OCI-LY7 (cell line): ENCODE data around the gene AUTS2.

Source experiments
- CTCF ChIP-seq: fragments of 200-600 bp; sonication (generic); conservative IDR thresholded peaks from 2 replicates; pipeline ENCODE4 v1.5.1; 2014; ENCODE audit warnings: mild to moderate bottlenecking, antibody characterized with exemption, low read length, moderate library complexity, mixed read lengths
- EZH2phosphoT487 ChIP-seq: fragments of 200-600 bp; sonication (generic); IDR thresholded peaks from 2 replicates; pipeline ENCODE4 v1.6.1; 2018; ENCODE audit warnings: low read depth, borderline replicate concordance, mild to moderate bottlenecking, mixed run types, antibody characterized with exemption, low read length, moderate library complexity, mixed read lengths

GRCh38 chr7:70434821-70435220 lies 836.5 kb downstream of the AUTS2 start:
- no peak for TF ChIP-seq CTCF
- no peak for TF ChIP-seq EZH2phosphoT487
